H1 (cell line): ENCODE results near the gene LHFPL2. TPM values are rescaled to one million over a fixed set of nuclear protein-coding genes. Genes with fewer than 3 reads are reported as not detected.

ENCODE experiments used
- RXRA ChIP-seq: IDR thresholded peaks from 2 replicates; pipeline ENCODE4 v1.6.1; 2011; ENCODE audit warnings: low read depth, mild to moderate bottlenecking, low read length, moderate library complexity; ENCODE audit not compliant: insufficient read depth
- SIN3A ChIP-seq, 2 experiments: IDR thresholded peaks in 1 of 2; conservative IDR thresholded peaks in 1 of 2; 2 replicates each; pipeline ENCODE4 v1.6.1; 2011 to 2012; ENCODE audit warnings: low read length in 2 of 2, improper control_type of control experiment in 1 of 2, low read depth in 1 of 2, mild to moderate bottlenecking in 1 of 2
- polyA plus RNA-seq, 7 experiments: library from polyadenylated mRNA; depleted of rRNA in 3 of 7; stranded (reverse) in 5 of 7; unstranded in 2 of 7; fragments of >200 nt in 5 of 7; fragments of 200-250 nt in 2 of 7; gene quantifications; 1 replicate in 5 of 7; 2 replicates in 1 of 7; 4 replicates in 1 of 7; pipeline versions ENCODE4 v1.2.1 to v1.2.3, GENCODE V29; 2011 to 2013; ENCODE audit warnings: missing spikeins in 2 of 7, mixed read lengths in 2 of 7
- total RNA-seq: library from RNA; stranded (reverse); fragmentation: NEBNext Ultra II Directional; extraction: Animal tissue kit (Norgen Biotek cat#: 25700); gene quantifications from 2 replicates; pipeline ENCODE4 v1.2.1, GENCODE V29; 2021

LHFPL2 gene
- total and polyA plus RNA-seq, 2 of the 8 experiments (the other 6 are each of a cell fraction or from before 2014, with no cell fraction given), result 9.6 to 43.0 TPM

DNA sequence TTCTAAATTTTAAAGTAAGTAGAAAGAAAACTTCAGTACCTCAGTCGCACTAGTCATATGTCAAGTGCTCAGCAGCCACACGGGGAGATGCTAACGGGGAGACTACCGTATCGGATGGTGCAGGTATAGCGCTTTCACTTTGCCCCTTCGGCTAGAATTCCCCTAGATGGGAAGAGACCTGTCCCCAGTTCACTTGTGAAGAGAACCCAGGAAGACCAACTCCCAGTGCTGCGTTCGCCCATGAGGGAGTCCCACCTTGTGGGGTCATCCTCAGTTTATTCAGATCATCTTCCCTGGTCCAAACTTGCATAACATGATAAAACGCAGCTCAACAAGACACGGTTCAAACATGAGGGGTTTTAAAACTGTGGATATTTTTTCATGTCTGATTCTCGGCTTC is 87.3 kb downstream of the LHFPL2 start (continued):
- TF ChIP-seq SIN3A (conservative IDR thresholded peaks at IDR 0.05 in 1 of 2, IDR thresholded peaks at IDR 0.05 in 1 of 2; ENCODE audit: low read depth in 1 of 2, low read length in 2 of 2) (no peak), RXRA (no peak)
